Measurements from ENCODE around the gene FAM168A. TPM values are rescaled to one million over a fixed set of nuclear protein-coding genes. Genes with fewer than 3 reads are reported as not detected.

The FAM168A gene
- total and polyA plus RNA-seq, 4 donors = 4.8 to 14.6 (median 9.1) TPM

GRCh38 chr11:73366265-73366610, 231.7 kb downstream of the FAM168A start:
- Histone ChIP-seq H3K27ac (ENCODE audit: low read depth in 1 of 2, low read length in 2 of 2) (no peak overlapping the region), H3K36me3 (ENCODE audit: control insufficient read depth in 4 of 4, insufficient read depth in 3 of 4, low read depth in 1 of 4, low read length in 3 of 4) (no peaks in the 10 kb centered on the region)
- WGBS = 82% methylated on average over 4 of the region's 4 CpGs

More at GRCh38 chr11:73366265-73366610, 231.7 kb downstream of the FAM168A start:
- no peak for DNase-seq (ENCODE audit: low spot score)
- no peak for TF ChIP-seq RXRA (IDR thresholded peaks at IDR 0.05)
- TF ChIP-seq GABPA (IDR thresholded peaks at IDR 0.05 in 1 of 2, conservative IDR thresholded peaks at IDR 0.05 in 1 of 2) = no peak
- TF ChIP-seq MAX (IDR thresholded peaks at IDR 0.05) = no peak
- no peak for TF ChIP-seq ATF3 (IDR thresholded peaks at IDR 0.05)
- TF ChIP-seq REST (IDR thresholded peaks at IDR 0.05) = no peak
- no peak for TF ChIP-seq NR2F2 (IDR thresholded peaks at IDR 0.05)
- no peak for TF ChIP-seq HNF4G (IDR thresholded peaks at IDR 0.05)
- no peak for TF ChIP-seq FOXA1 (IDR thresholded peaks at IDR 0.05)
- no peak for TF ChIP-seq HNF4A (conservative IDR thresholded peaks at IDR 0.05)
- no peak for TF ChIP-seq CTCF (IDR thresholded peaks at IDR 0.05; ENCODE audit: low read depth, low read length, missing input control)
- no peak for TF ChIP-seq RAD21 (IDR thresholded peaks at IDR 0.05)
- no peak for TF ChIP-seq SP1 (IDR thresholded peaks at IDR 0.05)
- no peak for TF ChIP-seq TAF1 (conservative IDR thresholded peaks at IDR 0.05)
- no peak for TF ChIP-seq FOXA2 (IDR thresholded peaks at IDR 0.05)
- H3K27me3 ChIP-seq (ENCODE audit: control insufficient read depth in 4 of 4, insufficient read depth in 4 of 4, low read length in 3 of 4) = no peaks in the 10 kb centered on the region
- no peaks in the 10 kb centered on the region for H3K4me1 ChIP-seq (ENCODE audit: control insufficient read depth in 4 of 4, insufficient read depth in 4 of 4, low read length in 3 of 4)
- no peaks in the 10 kb centered on the region for H3K9me3 ChIP-seq (ENCODE audit: control insufficient read depth in 4 of 4, low read length in 3 of 4)
- H3K9ac ChIP-seq (ENCODE audit: low read depth in 1 of 2, low read length in 2 of 2) = no peak overlapping the region
- no peak overlapping the region for H3K4me3 ChIP-seq (ENCODE audit: low read depth in 1 of 3, low read length in 3 of 3)

Measured in liver (tissue), 9 donors.